HUES48 (cell line): Measurements from ENCODE around the gene BCL2L14.
"Not testable (repeated sequence)": the region's sequence is repeated elsewhere in the genome, so short reads cannot be mapped to it uniquely, and the experiment has no call there.

Source experiments
- H3K27ac ChIP-seq: one replicate; pipeline ENCODE4 v1.7.0; 2013; ENCODE audit warnings: low read depth, low read length, inconsistent platforms
- H3K27me3 ChIP-seq: 2 replicates; pipeline ENCODE4 v1.6.1; 2013; ENCODE audit warnings: mild to moderate bottlenecking, low read length; ENCODE audit not compliant: control insufficient read depth, insufficient read depth
- H3K36me3 ChIP-seq: 2 replicates; pipeline ENCODE4 v1.6.1; 2013; ENCODE audit warnings: low read length; ENCODE audit not compliant: control insufficient read depth, insufficient read depth
- H3K4me1 ChIP-seq: 2 replicates; pipeline ENCODE4 v1.6.1; 2013; ENCODE audit warnings: mild to moderate bottlenecking, low read length; ENCODE audit not compliant: control insufficient read depth, insufficient read depth
- H3K4me3 ChIP-seq: 2 replicates; pipeline ENCODE4 v1.5.1; 2013; ENCODE audit warnings: mild to moderate bottlenecking, low read depth, low read length
- H3K9ac ChIP-seq: 2 replicates; pipeline ENCODE4 v1.6.1; 2013; ENCODE audit warnings: mild to moderate bottlenecking, low read depth, low read length, moderate library complexity
- H3K9me3 ChIP-seq: 2 replicates; pipeline ENCODE4 v1.6.1; 2013; ENCODE audit warnings: low read length; ENCODE audit not compliant: control insufficient read depth, insufficient read depth

BCL2L14 gene

DNA sequence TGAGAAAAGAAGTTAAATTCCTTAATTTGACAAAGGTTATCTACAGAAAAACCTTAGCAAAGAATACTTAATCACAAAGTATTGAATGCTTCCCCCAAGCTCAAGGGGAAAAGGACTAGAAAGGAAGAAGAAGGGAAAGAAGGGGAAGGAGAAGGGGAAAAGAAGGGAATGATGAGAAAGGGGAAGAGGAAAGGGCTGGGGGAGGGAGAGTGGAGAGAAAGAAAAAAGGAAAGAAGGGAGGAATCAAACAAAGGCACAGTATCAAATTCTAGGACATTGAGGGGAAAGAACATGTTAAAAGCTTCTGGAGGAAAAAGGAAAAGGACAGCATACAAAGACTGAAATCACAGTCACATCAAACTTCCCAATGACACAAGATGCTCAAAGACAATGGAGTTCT is 70.3 kb downstream of the BCL2L14 start:
- H3K9me3 ChIP-seq: no peaks in the 10 kb centered on the region
- H3K9ac ChIP-seq: no peak overlapping the region
- no peak overlapping the region for H3K27ac ChIP-seq
- no peaks in the 10 kb centered on the region for H3K27me3 ChIP-seq
- H3K4me1 ChIP-seq: 0 out of 2 replicates have a peak, but pooled peaks cover 2% of the 10 kb centered on the region
- H3K4me3 ChIP-seq: no peak overlapping the region
- peaks cover 47% of the 10 kb centered on the region for H3K36me3 ChIP-seq

- not testable (repeated sequence) for H3K9me3 ChIP-seq, H3K9ac ChIP-seq, H3K4me3 ChIP-seq, H3K27ac ChIP-seq, H3K27me3 ChIP-seq, H3K4me1 ChIP-seq
- peaks cover 53% of the 10 kb centered on the region for H3K36me3 ChIP-seq
These were observed 73.8 kb downstream of the BCL2L14 start for GRCh38 chr12:12144531-12144930.

DNA sequence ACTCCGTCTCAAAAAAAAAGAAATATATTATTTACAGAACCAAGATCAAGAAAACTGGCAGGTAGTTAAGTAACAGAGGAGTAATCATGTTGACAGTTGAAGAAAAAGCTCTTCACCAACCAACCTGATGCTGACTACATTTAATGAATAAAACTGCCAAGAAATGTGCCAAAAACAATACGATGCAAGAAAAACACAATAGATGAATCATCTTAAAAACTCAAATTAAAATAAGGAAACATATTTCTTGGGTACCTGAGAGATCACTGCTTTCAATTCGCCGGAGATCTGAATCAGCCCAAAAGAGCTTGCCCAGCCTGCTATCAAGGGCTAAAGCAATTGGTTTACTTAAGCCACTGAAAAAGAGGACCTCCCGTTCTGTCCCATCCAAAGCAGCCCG is 76.4 kb downstream of the BCL2L14 start:
- Histone ChIP-seq H3K27me3 (no peaks in the 10 kb centered on the region), H3K9me3 (no peaks in the 10 kb centered on the region), H3K9ac (no peak overlapping the region), H3K27ac (no peak overlapping the region), H3K4me1 (no peaks in the 10 kb centered on the region), H3K36me3 (peaks cover 66% of the 10 kb centered on the region), H3K4me3 (no peak overlapping the region)
